ENCODE measurements around the gene PPP1R12B.
"Not testable (repeated sequence)": the region's sequence is repeated elsewhere in the genome, so short reads cannot be mapped to it uniquely, and the experiment has no call there.

The PPP1R12B gene

DNA sequence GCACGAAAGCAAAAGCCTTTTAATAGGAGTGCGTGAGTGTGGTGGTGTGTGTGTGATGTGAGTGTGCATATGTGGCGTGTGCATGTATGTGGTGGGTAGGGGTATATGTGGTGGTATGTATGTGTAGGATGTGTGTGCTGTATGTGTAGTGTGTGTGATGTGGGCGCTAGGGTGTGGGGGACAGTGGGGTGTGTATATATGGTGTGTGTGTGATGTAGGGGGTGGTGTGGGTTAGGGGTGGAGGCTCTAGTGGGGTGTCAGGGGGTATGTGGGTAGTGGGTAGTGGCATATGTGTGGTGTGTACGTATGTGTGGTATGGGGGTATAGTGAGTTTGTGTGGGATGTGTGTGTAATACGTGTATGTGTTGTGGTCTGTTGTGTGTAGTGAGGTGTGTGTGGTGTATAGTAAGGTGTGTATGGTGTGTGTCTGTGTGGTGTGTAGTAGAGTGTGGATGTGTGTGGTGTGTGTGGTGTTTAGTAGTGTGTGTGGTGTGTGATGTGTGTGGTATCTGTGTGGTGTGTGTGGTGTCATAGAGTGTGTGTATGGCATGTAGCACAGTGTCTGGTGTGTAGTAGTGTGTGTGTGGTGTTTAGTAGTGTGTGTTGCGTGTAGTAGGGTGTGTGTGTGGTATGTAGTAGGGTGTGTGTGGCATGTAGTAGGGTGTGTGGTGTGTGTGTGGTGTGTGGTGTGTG, 275.7 kb downstream of the PPP1R12B start:
- no peak for DNase-seq (ENCODE audit: insufficient read length, low spot score)
- no peak for FAIRE-seq

DNA sequence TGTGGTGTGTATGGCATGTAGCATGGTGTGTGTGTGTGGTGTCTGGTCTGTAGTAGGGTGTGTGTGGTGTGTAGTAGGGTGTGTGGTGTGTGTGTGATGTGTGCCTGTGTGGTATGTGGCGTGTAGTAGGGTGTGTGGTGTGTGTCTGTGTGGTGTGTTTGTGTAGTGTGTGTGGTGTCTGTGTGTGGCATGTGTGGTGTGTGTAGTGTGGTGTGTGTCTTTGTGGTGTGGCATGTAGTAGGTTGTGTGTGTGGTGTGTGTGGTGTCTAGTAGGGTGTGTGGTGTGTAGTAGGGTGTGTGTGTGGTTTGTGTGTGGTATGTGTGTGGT, 276.2 kb downstream of the PPP1R12B start:
- DNase-seq (ENCODE audit: insufficient read length, low spot score) (no peak), FAIRE-seq (peak; percentile 100)

DNA sequence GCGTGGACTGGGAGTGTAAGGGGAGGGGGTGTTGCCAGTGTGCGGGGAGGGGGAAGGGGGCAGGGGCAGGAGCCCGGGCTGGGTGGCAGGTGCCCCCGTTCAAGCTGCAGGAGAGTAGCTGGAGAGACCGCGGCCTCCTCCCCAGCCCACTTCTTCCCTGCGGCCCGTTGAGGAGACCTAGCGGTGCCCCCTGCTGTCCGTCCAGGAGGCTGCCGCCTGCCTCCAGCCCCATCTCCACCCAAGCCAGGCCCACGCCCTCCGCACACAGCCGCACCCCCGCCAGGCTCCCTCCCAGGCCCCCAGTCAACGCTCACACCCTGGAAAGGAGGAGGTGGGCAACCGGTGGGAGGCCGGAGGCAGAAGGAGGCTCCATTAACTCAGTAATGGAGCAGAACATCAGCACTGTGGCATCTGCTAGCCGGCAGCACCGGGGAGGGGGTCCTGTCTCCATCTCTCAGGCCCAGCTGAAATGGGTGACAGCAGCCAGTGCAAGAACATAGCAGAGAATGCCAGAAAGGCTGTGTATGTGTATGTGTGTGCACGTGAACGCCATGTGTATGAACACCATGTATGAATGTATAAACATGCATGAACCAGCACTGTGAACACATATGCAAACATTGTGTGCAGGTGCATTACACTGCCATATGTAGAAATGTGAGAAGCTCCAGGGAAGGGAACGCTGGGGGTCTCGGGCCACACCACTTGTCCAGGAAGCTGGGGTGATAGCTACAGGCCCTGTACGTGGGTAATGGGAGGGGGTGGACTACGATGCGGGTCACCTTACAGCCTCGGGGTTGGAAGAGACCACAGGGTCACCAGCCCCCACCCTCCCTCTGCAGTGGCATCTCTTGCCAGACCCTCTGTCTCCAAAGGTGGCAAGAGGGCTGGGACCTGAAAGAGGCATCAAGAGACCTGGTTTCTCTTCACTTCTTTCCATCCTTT, 277.2 kb downstream of the PPP1R12B start:
- DNase-seq (ENCODE audit: insufficient read length, low spot score) (peak; percentile 67), FAIRE-seq (no peak)

DNA sequence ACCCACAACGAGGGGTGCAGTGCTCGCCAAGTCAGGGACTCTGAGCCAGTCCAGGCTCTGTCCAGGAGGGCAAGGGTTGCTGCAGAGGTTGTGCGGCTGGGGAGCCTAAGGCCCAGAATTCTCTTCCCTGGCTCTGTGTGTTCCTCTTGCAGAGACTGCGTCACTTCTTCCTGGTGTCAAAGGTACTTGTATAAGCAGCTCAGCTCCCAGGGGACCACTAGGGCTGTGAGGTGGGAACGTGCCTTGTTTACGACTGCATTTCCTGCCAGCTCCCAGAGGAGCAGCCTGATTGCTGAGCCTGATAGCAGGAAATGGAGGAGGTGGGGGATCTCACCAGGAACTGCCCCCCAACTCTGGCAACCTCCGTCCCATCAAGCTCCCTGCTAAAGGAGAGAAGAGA, 278.5 kb downstream of the PPP1R12B start:
- not testable (repeated sequence) for DNase-seq (ENCODE audit: insufficient read length, low spot score); FAIRE-seq

DNA sequence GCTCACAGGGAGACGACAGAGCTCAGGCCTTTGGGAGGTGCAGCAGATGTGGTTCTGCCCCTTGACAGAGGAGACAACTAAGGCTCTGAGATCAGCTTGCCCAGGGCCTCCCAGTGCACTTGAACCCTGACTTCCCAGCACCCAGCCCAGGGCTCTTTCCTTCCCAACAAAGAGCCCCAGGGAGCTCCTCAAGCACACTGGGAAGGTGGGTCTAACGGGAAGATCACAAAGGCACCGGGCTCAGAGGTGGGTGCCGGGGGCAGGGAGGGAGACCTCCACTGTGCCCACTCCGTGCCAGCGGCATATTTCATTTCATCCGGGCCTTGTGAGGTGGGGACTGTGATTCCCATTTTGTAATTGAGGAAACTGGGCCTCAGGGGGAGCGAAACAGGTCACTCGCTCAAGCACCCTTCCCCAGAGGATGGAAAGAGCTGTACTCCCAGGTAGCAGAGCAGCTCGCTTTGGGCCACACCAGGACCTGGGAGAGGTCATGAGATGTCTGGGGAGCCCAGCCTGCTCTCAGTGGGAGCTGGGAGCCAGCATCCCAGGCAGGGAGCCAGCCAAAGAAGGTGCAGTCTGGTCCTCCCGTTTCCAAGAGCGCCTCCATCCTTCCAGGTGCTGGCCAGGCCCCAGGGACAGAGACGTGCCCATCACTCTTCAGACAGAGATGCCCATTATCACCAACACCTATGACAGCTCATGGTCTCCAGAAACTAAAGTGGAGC, 279.5 kb downstream of the PPP1R12B start:
- no peak for FAIRE-seq
- no peak for DNase-seq (ENCODE audit: insufficient read length, low spot score)

DNA sequence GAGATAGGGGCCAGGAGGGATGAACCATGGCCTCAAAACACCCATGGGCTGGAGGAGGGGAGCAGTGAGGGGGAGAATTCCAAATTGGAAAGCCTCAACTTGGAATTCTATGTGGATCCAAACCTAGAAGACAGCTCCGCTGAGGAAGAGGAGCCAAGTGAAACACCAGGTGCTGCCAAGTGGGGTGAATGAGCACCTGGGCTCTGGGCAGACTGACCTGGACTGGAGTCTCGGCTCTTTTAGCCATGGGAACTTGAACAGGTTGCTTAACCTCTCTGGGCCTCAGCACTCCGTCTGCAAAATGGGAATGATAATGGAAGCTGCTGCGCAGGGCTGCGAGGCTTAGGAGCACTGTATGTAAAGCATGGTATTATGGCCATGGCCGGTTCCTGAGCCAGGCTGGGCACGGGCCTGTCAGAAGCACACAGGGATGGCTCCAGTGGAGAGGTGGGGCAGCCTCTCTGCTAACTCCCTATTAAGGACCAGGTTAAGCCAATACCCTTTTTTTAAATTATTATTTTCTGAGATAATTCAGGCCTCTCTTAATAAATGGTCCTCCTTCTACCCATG, 280.2 kb downstream of the PPP1R12B start:
- FAIRE-seq (no peak), DNase-seq (ENCODE audit: insufficient read length, low spot score) (no peak)

DNA sequence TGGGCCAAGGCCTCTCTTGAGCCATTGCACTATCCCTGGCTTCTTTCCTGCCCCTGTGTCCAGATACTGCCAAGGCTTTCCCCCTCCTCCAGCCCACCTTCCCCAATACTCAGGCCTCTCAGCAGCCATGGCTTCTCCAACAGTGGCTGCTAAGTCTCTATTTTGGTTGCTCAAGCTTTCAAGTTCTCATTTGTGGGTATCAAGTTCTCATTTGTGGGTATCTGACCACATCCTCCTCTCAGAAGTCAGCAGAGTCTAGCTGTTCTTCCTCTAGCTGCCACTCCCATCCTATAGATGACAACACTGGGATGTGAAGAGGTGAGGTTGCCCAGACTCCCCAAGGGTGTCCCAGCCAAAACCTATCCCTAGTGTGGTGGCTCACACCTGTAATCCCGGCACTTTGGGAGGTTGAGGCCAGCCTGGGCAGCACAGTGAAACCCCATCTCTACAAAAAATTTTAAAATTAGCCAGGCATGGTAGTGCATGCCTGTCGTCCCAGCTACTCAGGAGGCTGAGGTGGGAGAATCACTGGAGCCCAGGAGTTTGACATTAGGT, 280.8 kb downstream of the PPP1R12B start:
- not testable (repeated sequence) for FAIRE-seq; DNase-seq (ENCODE audit: insufficient read length, low spot score)

DNA sequence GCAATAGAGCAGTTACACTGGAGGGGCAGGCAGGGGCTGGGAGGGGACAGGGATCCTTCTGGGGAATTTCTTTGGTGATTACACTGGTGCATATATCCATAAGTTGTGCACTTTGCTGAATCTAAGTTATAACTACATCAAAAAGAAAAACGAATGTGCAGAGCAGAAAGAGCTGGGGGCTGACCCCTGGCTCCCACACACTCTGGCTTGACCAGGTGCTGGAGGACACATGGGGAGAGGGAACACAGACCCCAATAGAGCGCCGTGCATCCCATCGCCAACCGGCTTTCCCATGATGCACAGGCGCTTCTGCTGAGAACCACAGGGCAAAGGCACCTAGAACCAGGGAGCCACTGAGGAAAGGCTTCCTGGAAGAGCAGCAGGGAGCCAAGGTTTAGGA, 281.6 kb downstream of the PPP1R12B start:
- DNase-seq (ENCODE audit: insufficient read length, low spot score); FAIRE-seq: not testable (repeated sequence)

DNA sequence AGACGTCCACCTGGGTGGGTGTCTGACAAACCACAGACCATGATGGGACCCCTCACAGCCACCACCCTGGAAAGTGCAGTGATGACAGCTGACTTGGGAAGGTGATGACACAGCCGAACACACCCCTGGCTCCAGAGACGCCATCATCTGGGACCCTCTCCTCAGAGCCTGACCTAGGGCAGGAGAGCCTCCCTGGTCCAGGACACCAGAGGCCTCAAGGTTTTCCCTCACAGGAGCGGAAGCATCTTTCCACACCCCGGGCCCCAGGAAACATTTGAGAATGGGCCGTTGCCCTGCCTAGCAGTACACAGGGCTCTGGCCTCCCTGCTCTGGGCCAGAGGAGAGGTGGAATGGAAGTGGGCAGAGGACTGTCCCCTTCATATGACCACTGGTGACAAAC, 282.0 kb downstream of the PPP1R12B start:
- FAIRE-seq (no peak), DNase-seq (ENCODE audit: insufficient read length, low spot score) (no peak)

DNA sequence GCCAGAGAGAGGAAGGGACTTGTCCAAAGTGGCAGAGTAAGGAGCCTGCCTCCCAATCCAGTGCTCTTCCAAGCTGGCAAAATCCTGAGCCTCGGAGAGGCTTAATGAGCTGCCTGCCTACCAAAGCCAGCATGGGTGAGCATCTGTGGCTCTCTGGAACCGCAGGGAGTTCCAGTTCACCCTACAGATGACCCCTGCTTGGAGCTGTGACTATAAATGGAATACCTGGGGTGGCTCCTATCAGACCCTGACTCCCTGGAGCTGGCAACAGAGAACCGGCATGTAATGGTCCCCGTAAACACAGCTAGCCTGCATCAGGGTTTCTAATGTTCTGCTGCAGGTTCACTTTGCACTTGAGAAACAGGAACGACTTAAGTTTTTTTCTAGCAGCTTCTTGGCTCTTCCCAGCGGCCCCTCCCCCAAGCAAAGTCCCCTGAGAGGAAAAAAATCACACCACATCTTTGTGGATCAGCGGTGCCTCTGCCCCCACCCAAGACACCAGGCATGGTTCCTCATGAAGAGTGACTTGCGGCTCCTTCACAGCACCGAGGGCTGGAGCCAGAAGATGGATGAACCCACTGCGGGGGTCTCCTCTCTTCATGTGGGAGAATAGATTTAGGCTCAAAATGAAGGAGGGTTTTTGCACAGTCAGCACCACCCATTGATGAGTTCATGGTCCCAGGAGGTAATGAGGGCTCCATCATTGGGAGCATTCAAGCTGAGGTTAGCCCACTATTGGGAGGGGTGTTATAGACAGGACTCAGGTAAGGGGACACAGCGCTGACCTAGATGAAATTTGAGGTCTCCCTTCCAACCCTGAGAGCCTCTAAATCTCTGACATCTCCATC, 282.8 kb downstream of the PPP1R12B start:
- FAIRE-seq (no peak), DNase-seq (ENCODE audit: insufficient read length, low spot score) (no peak)

DNA sequence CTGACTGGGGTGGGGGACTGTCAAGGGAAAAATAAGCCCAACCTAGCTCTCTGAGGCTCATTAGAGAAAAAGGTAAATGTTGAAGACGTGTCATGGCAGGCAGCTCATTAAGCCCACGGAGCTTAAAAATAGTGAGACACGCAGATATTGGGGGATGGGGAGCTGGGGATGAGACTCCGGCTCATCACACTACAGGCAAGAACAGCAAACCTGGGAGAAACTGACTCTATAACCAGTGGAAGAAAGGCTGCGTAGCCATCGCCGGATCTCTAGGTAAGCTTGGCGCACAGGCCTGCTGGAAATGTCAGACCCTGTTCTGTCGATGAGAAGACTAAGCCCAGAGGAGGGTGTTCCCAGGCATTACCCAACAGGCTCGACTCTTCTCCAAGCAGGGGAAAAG, 283.7 kb downstream of the PPP1R12B start:
- no peak for DNase-seq (ENCODE audit: insufficient read length, low spot score)

DNA sequence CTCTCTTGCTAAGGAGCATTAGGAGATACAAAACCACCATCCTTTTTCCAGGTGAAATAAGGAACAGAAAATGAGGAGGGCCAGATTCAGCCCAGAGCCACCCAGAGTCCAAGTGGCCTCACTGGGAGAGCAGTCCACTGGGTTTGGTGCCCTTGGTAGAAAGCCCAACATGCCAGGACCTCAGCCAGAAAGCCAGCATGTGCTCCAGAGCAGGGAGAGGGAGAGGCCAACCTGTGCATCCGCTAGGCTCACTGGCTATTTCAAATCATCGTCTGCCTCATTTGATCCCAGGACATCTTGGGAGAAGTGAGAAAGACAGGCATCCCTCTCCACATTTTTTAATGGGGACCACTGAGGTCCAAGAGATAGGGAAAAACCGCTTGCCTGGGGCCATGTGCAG, 287.7 kb downstream of the PPP1R12B start:
- FAIRE-seq, result not testable (repeated sequence)

More for the DNA sequence above, 283.7 kb downstream of the PPP1R12B start:
- FAIRE-seq, result no peak

DNA sequence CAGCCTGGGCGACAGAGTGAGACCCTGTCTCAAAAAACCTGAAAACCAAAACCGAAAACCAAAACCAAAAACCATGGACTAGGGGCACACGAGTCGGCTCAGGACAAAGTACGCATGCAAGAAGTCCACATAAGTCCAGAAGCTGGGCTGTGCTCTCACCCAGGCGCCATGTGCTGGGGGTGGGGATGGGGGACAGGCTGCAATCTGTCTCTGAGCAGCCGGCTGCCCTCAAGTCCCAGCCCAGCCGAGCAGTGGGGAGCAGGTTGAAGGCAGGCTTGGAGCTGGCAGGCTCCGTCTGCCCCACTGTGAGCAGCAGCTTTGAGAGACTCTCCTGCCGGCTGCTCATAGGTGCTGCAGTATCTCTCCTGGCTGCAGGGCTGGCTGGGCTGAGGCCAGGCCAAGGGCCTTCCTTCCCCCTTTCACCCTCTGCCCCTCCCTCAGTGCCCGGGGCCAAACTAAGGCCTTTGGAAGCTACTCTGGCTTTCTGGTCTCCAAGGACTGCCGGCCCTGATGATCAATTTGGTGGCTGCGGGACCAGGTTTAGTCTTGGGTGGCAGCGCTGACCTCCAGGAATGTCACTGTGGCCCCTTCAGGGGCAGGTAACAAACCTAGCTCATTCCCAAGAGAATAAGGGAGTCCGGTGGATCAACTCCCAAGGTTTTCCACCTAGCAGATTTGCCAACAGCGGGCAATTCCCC, 289.0 kb downstream of the PPP1R12B start:
- not testable (repeated sequence) for DNase-seq (ENCODE audit: insufficient read length, low spot score); FAIRE-seq

More for the DNA sequence above, 287.7 kb downstream of the PPP1R12B start:
- DNase-seq (ENCODE audit: insufficient read length, low spot score), result not testable (repeated sequence)

DNA sequence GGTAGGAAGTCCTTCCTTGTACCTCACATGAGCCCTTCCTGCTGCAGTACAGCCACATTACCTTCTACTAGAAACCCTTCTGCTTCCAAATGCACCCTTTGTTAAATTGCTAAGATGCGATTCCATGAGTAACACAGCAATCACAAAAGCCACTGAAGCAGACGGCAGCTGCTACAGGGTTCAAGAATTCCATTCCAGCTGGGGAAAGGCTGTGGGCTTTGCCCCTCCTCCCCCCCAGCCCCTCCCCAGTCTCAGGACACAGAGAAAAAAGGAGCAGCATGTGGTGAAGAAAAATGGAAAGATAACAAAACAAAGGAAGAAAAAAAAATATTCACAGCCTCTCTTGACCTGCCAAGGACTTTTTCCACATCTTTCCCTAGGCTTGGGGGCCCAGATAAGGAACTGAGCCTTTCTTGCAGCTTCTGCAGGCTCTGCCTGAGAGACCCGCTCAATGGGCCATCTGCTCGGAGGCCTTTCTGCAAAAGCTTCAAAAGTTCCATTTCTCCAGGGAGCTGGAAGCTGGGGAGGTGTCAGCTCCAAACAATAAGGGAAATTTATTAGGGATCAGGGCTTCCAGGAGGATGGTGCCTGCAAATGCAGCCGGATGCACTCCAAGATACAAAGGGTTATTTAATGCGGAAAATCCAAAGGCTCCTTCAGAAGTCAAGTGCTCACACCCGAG, 289.7 kb downstream of the PPP1R12B start:
- no peak for DNase-seq (ENCODE audit: insufficient read length, low spot score)
- no peak for FAIRE-seq

DNA sequence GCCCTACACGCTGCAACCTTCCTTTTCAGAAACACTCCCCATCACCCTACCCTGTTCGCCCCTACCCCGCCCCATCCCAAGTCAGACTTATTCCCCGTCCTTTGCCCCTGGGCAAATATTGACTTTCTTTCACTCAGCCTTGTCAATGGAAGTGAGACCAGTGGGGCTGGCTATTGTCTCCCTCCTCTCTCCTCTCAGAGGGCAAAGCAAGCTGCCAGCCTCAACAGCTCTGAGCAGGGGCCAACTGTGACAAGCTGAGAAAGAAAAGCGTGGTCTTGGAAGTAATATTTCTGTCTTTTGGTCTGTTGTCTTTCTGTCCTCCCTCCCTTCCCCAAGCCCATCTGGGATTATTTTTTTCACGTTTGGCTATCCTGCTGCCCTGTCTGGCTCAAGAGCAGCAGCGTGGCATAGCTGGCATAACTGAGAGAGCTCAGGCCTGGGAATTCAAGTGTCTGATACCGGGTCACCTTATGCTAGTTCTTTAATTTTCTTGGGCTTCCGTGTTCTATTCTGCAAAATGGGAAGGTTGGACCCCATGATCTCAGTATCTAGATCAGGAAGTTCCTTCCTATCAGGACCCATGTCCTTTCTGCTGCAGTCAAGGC, 290.3 kb downstream of the PPP1R12B start:
- FAIRE-seq; DNase-seq (ENCODE audit: insufficient read length, low spot score): not testable (repeated sequence)

DNA sequence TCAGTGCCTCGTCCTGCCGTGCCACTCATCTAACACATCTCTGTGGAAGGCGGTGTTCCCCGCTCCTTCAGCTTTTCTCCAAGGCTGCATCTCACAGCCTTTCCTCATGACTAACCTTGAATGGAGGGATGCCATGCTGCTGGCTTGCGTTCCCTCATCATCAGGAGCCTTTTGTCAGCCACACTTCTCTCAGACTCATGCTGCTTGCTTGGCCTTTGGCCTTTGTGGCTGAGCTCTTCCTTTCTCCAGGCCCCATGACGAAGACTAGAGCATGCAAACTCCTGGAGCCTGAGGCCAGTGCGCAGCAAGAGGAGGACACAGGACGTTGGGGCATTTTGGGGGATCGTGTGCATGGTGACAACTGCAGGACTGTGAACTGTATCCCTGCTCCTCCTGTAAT, 291.0 kb downstream of the PPP1R12B start:
- FAIRE-seq (no peak), DNase-seq (ENCODE audit: insufficient read length, low spot score) (no peak)

DNA sequence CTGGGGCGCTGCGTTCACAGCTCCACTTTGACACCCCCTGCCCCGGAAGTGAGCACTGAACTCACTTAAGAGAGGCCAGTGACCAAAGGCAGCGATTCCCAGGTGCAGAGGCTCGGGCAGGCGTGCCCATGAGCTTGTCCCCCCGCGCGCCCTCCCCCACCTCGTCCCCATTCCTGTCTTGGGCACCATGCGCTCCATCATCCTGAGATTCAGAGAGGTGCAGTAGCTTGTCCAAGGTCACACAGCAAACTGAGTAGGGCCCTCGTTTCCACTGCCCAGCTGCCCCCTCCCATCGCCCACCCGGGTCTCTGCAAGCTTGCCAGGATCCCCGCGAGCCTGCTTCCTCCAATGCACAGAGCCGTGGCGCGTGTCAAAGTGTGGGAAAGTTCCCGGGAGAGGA, 293.7 kb downstream of the PPP1R12B start:
- DNase-seq (ENCODE audit: insufficient read length, low spot score), result no peak
- FAIRE-seq, result no peak
